Measurements from ENCODE around the gene MLNR. TPM values are rescaled to one million over a fixed set of nuclear protein-coding genes. Genes with fewer than 3 reads are reported as not detected.

MLNR gene
- total RNA-seq, 1 experiment from 2014 or later = not detected

DNA sequence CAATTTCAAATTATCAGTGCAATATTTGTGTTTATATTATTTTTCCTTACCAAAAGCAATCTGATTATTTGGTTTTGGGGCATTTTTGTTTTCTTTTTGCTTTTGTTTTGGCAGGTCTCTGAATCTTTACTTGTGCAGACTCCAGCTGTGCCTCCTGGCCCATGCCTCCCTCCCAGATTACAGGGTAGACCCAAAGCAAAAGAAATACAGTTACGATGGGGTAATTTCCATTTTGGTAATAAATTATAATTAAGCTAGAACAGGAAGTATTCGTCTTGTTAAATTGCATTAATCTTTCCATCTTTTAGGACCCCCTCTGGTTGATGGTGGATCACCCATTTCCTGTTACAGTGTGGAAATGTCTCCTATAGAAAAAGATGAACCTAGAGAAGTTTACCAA is 29.2 kb upstream of the MLNR start:
- H3K4me1 ChIP-seq = no peaks in the 10 kb centered on the region
- H3K4me3 ChIP-seq (ENCODE audit: low read depth, low read length) = no peak overlapping the region
- intact Hi-C loops (cut with micrococcal nuclease; ENCODE audit: unreplicated experiment) = no loop called here
- H3K27ac Mint-ChIP-seq (ENCODE audit: unreplicated experiment) = no peak overlapping the region
- H3K36me3 Mint-ChIP-seq (ENCODE audit: insufficient read depth, unreplicated experiment) = peaks cover 34% of the 10 kb centered on the region
- TF ChIP-seq, protein P1, sequence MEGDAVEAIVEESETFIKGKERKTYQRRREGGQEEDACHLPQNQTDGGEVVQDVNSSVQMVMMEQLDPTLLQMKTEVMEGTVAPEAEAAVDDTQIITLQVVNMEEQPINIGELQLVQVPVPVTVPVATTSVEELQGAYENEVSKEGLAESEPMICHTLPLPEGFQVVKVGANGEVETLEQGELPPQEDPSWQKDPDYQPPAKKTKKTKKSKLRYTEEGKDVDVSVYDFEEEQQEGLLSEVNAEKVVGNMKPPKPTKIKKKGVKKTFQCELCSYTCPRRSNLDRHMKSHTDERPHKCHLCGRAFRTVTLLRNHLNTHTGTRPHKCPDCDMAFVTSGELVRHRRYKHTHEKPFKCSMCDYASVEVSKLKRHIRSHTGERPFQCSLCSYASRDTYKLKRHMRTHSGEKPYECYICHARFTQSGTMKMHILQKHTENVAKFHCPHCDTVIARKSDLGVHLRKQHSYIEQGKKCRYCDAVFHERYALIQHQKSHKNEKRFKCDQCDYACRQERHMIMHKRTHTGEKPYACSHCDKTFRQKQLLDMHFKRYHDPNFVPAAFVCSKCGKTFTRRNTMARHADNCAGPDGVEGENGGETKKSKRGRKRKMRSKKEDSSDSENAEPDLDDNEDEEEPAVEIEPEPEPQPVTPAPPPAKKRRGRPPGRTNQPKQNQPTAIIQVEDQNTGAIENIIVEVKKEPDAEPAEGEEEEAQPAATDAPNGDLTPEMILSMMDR (IDR thresholded peaks at IDR 0.05; ENCODE audit: insufficient read depth in 1 of 2, low read depth in 1 of 2, low read length in 1 of 2, severe bottlenecking in 1 of 2, unreplicated experiment in 1 of 2) = no peak
- DNase-seq = no peak
- ChIA-PET POLR2A (no interaction called here), CTCF (no interaction called here)
- BruUV-seq (replicated peaks) = no TSS peak
- H3K9me3 ChIP-seq = no peaks in the 10 kb centered on the region
- no peak overlapping the region for H3K4me3 Mint-ChIP-seq (ENCODE audit: unreplicated experiment)
- H3K27me3 Mint-ChIP-seq (ENCODE audit: insufficient read depth, unreplicated experiment) = no peaks in the 10 kb centered on the region
- no peaks in the 10 kb centered on the region for H3K36me3 ChIP-seq (ENCODE audit: control insufficient read depth, insufficient read depth, low read length)
- H3K4me1 Mint-ChIP-seq (ENCODE audit: low read depth, unreplicated experiment) = no peaks in the 10 kb centered on the region
- no peaks in the 10 kb centered on the region for H3K9me3 Mint-ChIP-seq (ENCODE audit: unreplicated experiment)
- no peaks in the 10 kb centered on the region for H3K27me3 ChIP-seq (replicated peaks; ENCODE audit: control insufficient read depth, insufficient read depth, low read length)

DNA sequence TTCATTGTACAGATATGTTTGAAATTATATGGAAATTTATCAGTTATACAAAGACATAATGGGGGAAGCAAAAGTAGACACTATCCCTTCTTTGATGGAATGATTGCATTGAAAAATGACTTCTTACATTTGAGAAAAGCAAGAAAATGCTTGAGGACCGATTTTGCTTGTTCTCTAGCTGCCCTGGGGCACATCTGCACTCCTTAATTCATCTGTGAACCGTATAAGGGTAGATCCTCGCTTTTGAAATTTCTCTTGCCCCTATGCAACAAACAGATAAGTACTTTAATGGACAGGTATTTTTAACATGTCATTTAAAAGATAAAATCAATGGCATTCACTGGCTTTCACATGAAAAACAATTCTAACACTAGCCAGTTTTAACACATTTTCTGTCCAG is 13.5 kb upstream of the MLNR start:
- Histone ChIP-seq H3K4me3 (ENCODE audit: low read depth, low read length) (no peak overlapping the region), H3K9me3 (no peaks in the 10 kb centered on the region), H3K27me3 (replicated peaks; ENCODE audit: control insufficient read depth, insufficient read depth, low read length) (no peaks in the 10 kb centered on the region), H3K36me3 (ENCODE audit: control insufficient read depth, insufficient read depth, low read length) (0 out of 2 replicates have a peak, but pooled peaks cover 1% of the 10 kb centered on the region), H3K4me1 (no peaks in the 10 kb centered on the region)
- POLR2A ChIA-PET = no interaction called here
- H3K27me3 Mint-ChIP-seq (ENCODE audit: insufficient read depth, unreplicated experiment) = no peaks in the 10 kb centered on the region
- BruUV-seq (replicated peaks) = no TSS peak
- CTCF ChIA-PET = no interaction called here
- TF ChIP-seq, protein P1 (IDR thresholded peaks at IDR 0.05; ENCODE audit: insufficient read depth in 1 of 2, low read depth in 1 of 2, low read length in 1 of 2, severe bottlenecking in 1 of 2, unreplicated experiment in 1 of 2) = no peak
- H3K9me3 Mint-ChIP-seq (ENCODE audit: unreplicated experiment) = no peaks in the 10 kb centered on the region
- H3K4me3 Mint-ChIP-seq (ENCODE audit: unreplicated experiment) = no peak overlapping the region
- no peak overlapping the region for H3K27ac Mint-ChIP-seq (ENCODE audit: unreplicated experiment)
- no peaks in the 10 kb centered on the region for H3K4me1 Mint-ChIP-seq (ENCODE audit: low read depth, unreplicated experiment)
- no peaks in the 10 kb centered on the region for H3K36me3 Mint-ChIP-seq (ENCODE audit: insufficient read depth, unreplicated experiment)
- no peak for DNase-seq
- intact Hi-C loops (cut with micrococcal nuclease; ENCODE audit: unreplicated experiment) = no loop called here

DNA sequence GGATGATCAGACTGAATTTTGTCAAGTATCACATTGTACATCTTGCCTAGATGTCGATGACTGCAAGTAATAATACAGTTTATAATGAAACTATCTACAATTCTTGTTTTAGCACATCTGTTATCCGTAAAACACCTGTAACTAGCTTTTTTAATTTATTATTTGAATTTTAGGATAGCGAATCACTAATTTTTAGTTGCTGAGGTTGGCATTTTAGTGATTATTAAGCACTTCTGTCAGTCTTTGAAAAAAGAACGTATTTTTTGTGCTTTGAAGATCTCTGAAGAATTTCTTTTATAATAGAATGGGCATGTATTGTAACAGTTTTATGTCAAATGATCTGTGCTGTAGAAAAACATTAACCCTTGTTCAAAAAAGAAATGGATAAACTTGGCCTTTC is 11.5 kb upstream of the MLNR start:
- no peaks in the 10 kb centered on the region for H3K9me3 Mint-ChIP-seq (ENCODE audit: unreplicated experiment)
- Histone ChIP-seq H3K27me3 (replicated peaks; ENCODE audit: control insufficient read depth, insufficient read depth, low read length) (no peaks in the 10 kb centered on the region), H3K36me3 (ENCODE audit: control insufficient read depth, insufficient read depth, low read length) (0 out of 2 replicates have a peak, but pooled peaks cover 1% of the 10 kb centered on the region), H3K9me3 (no peaks in the 10 kb centered on the region), H3K4me1 (no peaks in the 10 kb centered on the region), H3K4me3 (ENCODE audit: low read depth, low read length) (no peak overlapping the region)
- no peaks in the 10 kb centered on the region for H3K27me3 Mint-ChIP-seq (ENCODE audit: insufficient read depth, unreplicated experiment)
- no peak overlapping the region for H3K4me3 Mint-ChIP-seq (ENCODE audit: unreplicated experiment)
- no peak for DNase-seq
- ChIA-PET POLR2A (no interaction called here), CTCF (no interaction called here)
- no peaks in the 10 kb centered on the region for H3K36me3 Mint-ChIP-seq (ENCODE audit: insufficient read depth, unreplicated experiment)
- no peak overlapping the region for H3K27ac Mint-ChIP-seq (ENCODE audit: unreplicated experiment)
- TF ChIP-seq, protein P1 (IDR thresholded peaks at IDR 0.05; ENCODE audit: insufficient read depth in 1 of 2, low read depth in 1 of 2, low read length in 1 of 2, severe bottlenecking in 1 of 2, unreplicated experiment in 1 of 2) = no peak
- H3K4me1 Mint-ChIP-seq (ENCODE audit: low read depth, unreplicated experiment) = no peaks in the 10 kb centered on the region
- BruUV-seq (replicated peaks) = no TSS peak
- intact Hi-C loops (cut with micrococcal nuclease; ENCODE audit: unreplicated experiment) = no loop called here
